Duodenal mucosa (tissue), 2 donors: ENCODE results near the gene L1CAM.

ENCODE experiments used
- H3K27ac ChIP-seq: one replicate; pipeline ENCODE4 v1.7.0; 2013; ENCODE audit warnings: low read depth, low read length
- H3K27me3 ChIP-seq, 2 donors: one replicate each; pipeline ENCODE4 v1.7.0; 2013; ENCODE audit warnings: low read length in 2 of 2, control low read depth in 1 of 2; ENCODE audit not compliant: insufficient read depth in 2 of 2, control insufficient read depth in 1 of 2
- H3K36me3 ChIP-seq, 2 donors: one replicate each; pipeline ENCODE4 v1.7.0; 2013; ENCODE audit warnings: low read length in 2 of 2, control low read depth in 1 of 2; ENCODE audit not compliant: insufficient read depth in 2 of 2, control insufficient read depth in 1 of 2
- H3K4me1 ChIP-seq, 2 donors: one replicate each; pipeline ENCODE4 v1.7.0; 2013; ENCODE audit warnings: low read length in 2 of 2, control low read depth in 1 of 2; ENCODE audit not compliant: insufficient read depth in 2 of 2, control insufficient read depth in 1 of 2
- H3K4me3 ChIP-seq, 2 donors: one replicate each; pipeline ENCODE4 v1.7.0; 2013; ENCODE audit warnings: low read length in 2 of 2, low read depth in 1 of 2
- H3K9ac ChIP-seq, 2 donors: one replicate each; pipeline ENCODE4 v1.7.0; 2013; ENCODE audit warnings: low read length in 2 of 2, low read depth in 1 of 2
- H3K9me3 ChIP-seq, 2 donors: one replicate each; pipeline ENCODE4 v1.7.0; 2013; ENCODE audit warnings: low read length in 2 of 2, control low read depth in 1 of 2; ENCODE audit not compliant: control insufficient read depth in 1 of 2

Gene L1CAM

DNA sequence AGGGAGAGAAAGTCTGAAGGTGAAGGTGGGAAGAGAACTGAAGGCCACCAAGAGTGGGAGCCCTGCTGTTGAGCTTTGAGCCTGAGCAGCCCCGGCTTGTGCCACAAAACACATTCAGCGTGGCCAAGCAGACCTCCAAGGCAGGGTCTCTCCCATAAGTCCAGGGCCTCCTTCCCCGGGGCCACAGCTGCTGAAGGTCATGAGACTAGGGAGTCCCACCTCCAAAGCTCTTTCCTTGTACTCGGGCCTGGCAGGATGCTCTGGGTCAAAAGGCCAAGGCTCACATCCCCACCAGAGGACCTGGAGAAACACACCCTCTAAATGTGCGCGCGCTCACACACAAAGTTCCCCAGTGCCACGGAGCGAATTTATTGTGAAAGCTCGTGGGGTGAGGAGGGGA lies 43.6 kb upstream of the L1CAM start:
- Histone ChIP-seq H3K9me3 (no peaks in the 10 kb centered on the region), H3K27ac (no peak overlapping the region), H3K27me3 (no peaks in the 10 kb centered on the region)

GRCh38 chrX:153928846-153929245 lies 42.9 kb upstream of the L1CAM start:
- H3K27me3 ChIP-seq = no peaks in the 10 kb centered on the region
- no peak overlapping the region for H3K27ac ChIP-seq
- peaks cover 18 to 31% of the 10 kb centered on the region in 2 donors for H3K4me1 ChIP-seq
- peak overlapping the region in 1 of 2 donors; percentile 6 for H3K9ac ChIP-seq
- no peaks in the 10 kb centered on the region for H3K9me3 ChIP-seq
- H3K4me3 ChIP-seq = no peak overlapping the region
- H3K36me3 ChIP-seq = peaks cover 0 to 21% of the 10 kb centered on the region in 2 donors

More for the DNA sequence above, 43.6 kb upstream of the L1CAM start:
- Histone ChIP-seq H3K36me3 (peaks cover 0 to 21% of the 10 kb centered on the region in 2 donors), H3K4me3 (no peak overlapping the region), H3K9ac (no peak overlapping the region), H3K4me1 (peaks cover 22 to 28% of the 10 kb centered on the region in 2 donors)

- Histone ChIP-seq H3K4me3 (peak overlapping the region; percentile 74 to 77), H3K4me1 (peaks cover 19 to 29% of the 10 kb centered on the region in 2 donors), H3K27me3 (no peaks in the 10 kb centered on the region), H3K9ac (peak overlapping the region; percentile 92 to 94), H3K36me3 (peaks cover 0 to 21% of the 10 kb centered on the region in 2 donors), H3K27ac (peak overlapping the region; percentile 94), H3K9me3 (no peaks in the 10 kb centered on the region)
Observed at GRCh38 chrX:153927922-153928760, 42.2 kb upstream of the L1CAM start.

DNA sequence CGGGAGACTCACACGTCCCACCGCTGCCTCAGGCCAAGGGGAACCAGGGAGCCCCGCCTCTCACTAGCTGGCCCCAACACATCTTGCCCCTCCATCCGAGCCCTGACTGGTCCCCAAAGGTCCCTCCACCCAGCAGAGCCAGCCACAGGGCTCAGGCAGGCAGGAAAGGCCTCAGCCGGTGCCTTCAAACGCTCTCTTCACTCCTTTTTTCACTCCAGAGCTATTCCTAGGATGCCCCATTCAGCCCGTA lies 41.6 kb upstream of the L1CAM start:
- peak overlapping the region; percentile 92 to 94 for H3K9ac ChIP-seq
- peaks cover 0 to 21% of the 10 kb centered on the region in 2 donors for H3K36me3 ChIP-seq
- H3K4me3 ChIP-seq = peak overlapping the region; percentile 74 to 77
- no peaks in the 10 kb centered on the region for H3K9me3 ChIP-seq
- H3K4me1 ChIP-seq = peaks cover 24 to 29% of the 10 kb centered on the region in 2 donors
- no peaks in the 10 kb centered on the region for H3K27me3 ChIP-seq
- H3K27ac ChIP-seq = peak overlapping the region; percentile 94

DNA sequence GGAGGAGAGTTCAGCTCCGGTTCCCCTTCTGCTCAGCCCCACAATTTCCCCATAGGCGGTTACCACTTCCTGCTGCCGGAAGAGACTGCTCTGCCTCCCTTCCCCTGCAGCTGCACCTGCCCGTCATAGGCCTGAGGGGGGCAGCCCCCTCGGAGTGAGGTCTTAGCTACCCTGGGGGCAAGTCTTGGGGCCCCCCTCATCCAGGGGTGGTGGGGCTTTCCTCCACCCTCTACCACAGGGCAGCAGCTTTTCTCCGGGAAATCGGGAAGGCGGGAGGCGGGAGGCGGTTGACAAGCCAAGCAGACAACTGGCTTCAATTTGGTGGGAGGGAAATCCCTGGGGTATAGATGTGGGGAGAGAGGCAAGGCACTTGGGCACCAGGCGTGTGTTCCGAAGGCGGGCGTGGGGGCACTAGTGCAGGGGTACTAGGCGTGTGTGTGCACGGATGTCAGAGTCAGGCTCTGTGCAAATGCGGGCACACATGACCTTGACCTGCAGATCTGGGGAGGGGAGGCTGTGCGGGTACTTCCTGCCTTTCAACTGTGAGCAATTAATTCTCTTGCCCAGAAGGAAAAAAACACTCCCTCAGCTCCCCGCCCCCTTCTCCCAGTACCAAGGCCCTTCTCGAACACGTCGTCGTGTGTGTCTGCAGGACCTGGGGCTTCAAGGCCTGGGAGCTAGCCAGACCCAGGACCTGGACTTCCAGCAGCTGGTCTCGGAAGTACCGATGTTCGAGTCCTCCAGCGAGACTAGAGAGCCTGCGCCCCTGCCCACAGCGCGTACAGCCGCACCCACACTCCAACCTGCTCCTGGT lies 41.1 kb upstream of the L1CAM start:
- Histone ChIP-seq H3K27ac (peak overlapping the region; percentile 94), H3K4me3 (peak overlapping the region; percentile 74 to 77), H3K4me1 (peaks cover 27 to 29% of the 10 kb centered on the region in 2 donors), H3K9me3 (no peaks in the 10 kb centered on the region), H3K36me3 (peaks cover 0 to 17% of the 10 kb centered on the region in 2 donors), H3K27me3 (no peaks in the 10 kb centered on the region), H3K9ac (peak overlapping the region; percentile 92 to 94)

DNA sequence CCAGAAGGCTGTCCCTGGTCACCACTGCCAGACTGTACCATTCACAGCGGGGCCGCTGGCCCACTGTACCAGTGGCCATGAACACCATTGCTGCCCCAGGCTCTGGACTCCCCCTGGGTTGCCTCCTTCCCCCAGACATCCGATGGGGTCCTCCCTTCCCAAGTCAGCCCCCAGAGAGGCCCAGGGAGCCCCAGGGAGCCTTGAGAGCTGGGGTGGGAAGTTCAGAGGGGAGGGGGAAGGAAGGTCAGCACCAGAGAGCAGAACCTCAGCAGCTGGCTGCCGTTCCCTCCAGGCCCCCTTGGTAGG lies 40.5 kb upstream of the L1CAM start:
- Histone ChIP-seq H3K4me1 (peaks cover 29 to 30% of the 10 kb centered on the region in 2 donors), H3K27me3 (no peaks in the 10 kb centered on the region), H3K9ac (peak overlapping the region; percentile 92 to 94), H3K4me3 (peak overlapping the region; percentile 74 to 77), H3K9me3 (no peaks in the 10 kb centered on the region), H3K36me3 (peaks cover 0 to 12% of the 10 kb centered on the region in 2 donors), H3K27ac (peak overlapping the region; percentile 94)

- Histone ChIP-seq H3K36me3 (peaks cover 0 to 6% of the 10 kb centered on the region in 2 donors), H3K9ac (peak within 1 kb of the TSS; percentile 92 to 94), H3K4me1 (peaks cover 29 to 30% of the 10 kb centered on the region in 2 donors), H3K9me3 (no peaks in the 10 kb centered on the region), H3K27ac (peak within 1 kb of the TSS; percentile 94), H3K27me3 (no peaks in the 10 kb centered on the region), H3K4me3 (peak within 1 kb of the TSS; percentile 74 to 77)
Observed at GRCh38 chrX:153925739-153926551, 40.0 kb upstream of the L1CAM start, which contains the start of gene ARHGAP4. TSS of gene ARHGAP4 (minus strand) at chrX:153926264. CDS start at chrX:153926202, 62 bp downstream.

- Histone ChIP-seq H3K36me3 (peaks cover 0 to 2% of the 10 kb centered on the region in 2 donors), H3K4me3 (peak overlapping the region; percentile 60 to 62), H3K27me3 (no peaks in the 10 kb centered on the region), H3K9me3 (no peaks in the 10 kb centered on the region), H3K9ac (peak overlapping the region; percentile 25 to 32), H3K27ac (peak overlapping the region; percentile 39), H3K4me1 (peaks cover 29 to 30% of the 10 kb centered on the region in 2 donors)
Observed at GRCh38 chrX:153925387-153925738, 39.4 kb upstream of the L1CAM start.

GRCh38 chrX:153924149-153924861 lies 38.3 kb upstream of the L1CAM start:
- Histone ChIP-seq H3K36me3 (no peaks in the 10 kb centered on the region), H3K4me1 (peaks cover 29 to 30% of the 10 kb centered on the region in 2 donors), H3K9me3 (no peaks in the 10 kb centered on the region), H3K27me3 (no peaks in the 10 kb centered on the region), H3K4me3 (peak overlapping the region; percentile 60 to 62), H3K9ac (peak overlapping the region; percentile 32 to 33), H3K27ac (no peak overlapping the region)
